Measurements from ENCODE around the gene NKAIN1. TPM values are rescaled to one million over a fixed set of nuclear protein-coding genes. Genes with fewer than 3 reads are reported as not detected.

Gene NKAIN1
- polyA plus RNA-seq, 2 of the 4 experiments (the other 2 are of a cell fraction): 0.74 to 0.80 TPM

GRCh38 chr1:31155216-31155806 lies 84.4 kb downstream of the NKAIN1 start:
- H3K4me1 ChIP-seq: peaks cover 19% of the 10 kb centered on the region; the same call in 2 of the 3 replicates
- 0 out of 3 replicates have a peak, but pooled peaks cover 2% of the 10 kb centered on the region for H3K9me3 ChIP-seq
- H3K27ac ChIP-seq: peak overlapping the region; percentile 89 to 99
- H3K4me3 ChIP-seq: peak overlapping the region; percentile 50
- ChIA-PET POLR2A (interaction anchor here (0.6 to 1.0 kb wide), 4 partner anchors 11 to 174 kb away, joined by 3 to 9 read pairs (median 3); no protein-coding TSS in a partner anchor), CTCF (interaction anchor here (1.3 kb wide), 1 partner anchor 11 kb away, joined by 3 read pairs; no protein-coding TSS in a partner anchor)
- peak; percentile 92 for TF ChIP-seq MAX (IDR thresholded peaks at IDR 0.05)
- no peak for TF ChIP-seq RCOR1 (IDR thresholded peaks at IDR 0.05; ENCODE audit: low read depth, low read length)
- TF ChIP-seq CEBPB (IDR thresholded peaks at IDR 0.05): no peak
- TF ChIP-seq PHF8 (IDR thresholded peaks at IDR 0.05; ENCODE audit: borderline replicate concordance, low read depth): peak; percentile 23; the same call in 1 of the 2 replicates
- peak in 1 of 2 experiments; percentile 48; a peak in 3 of 5 replicates for TF ChIP-seq JUN (IDR thresholded peaks at IDR 0.05)
- no peak for TF ChIP-seq ZNF302 (CRISPR knock-in tag; IDR thresholded peaks at IDR 0.05)
- no peak for TF ChIP-seq HES2 (IDR thresholded peaks at IDR 0.05)
- peak; percentile 52; the same call in 1 of the 2 replicates for TF ChIP-seq USF2 (IDR thresholded peaks at IDR 0.05)
- no peak for TF ChIP-seq GATA3 (IDR thresholded peaks at IDR 0.05; ENCODE audit: borderline replicate concordance)
- TF ChIP-seq HOXA7 (CRISPR knock-in tag; IDR thresholded peaks at IDR 0.05): peak; percentile 80
- TF ChIP-seq POLR2A (IDR thresholded peaks at IDR 0.05; ENCODE audit: low read length): peak; percentile 34
- peak; percentile 89 for TF ChIP-seq MYC (IDR thresholded peaks at IDR 0.05; ENCODE audit: borderline replicate concordance, low read length)
- TF ChIP-seq BCL3 (IDR thresholded peaks at IDR 0.05): 0 out of 3 replicates have a peak, but pooled peaks have one; percentile 15
- no peak for TF ChIP-seq MAFK (IDR thresholded peaks at IDR 0.05; ENCODE audit: partially characterized antibody)
- no peak for TF ChIP-seq CBX8 (IDR thresholded peaks at IDR 0.05)
- peak; percentile 19; the same call in 2 of the 3 replicates for TF ChIP-seq SMC3 (IDR thresholded peaks at IDR 0.05)
- peak; percentile 68; the same call in 1 of the 2 replicates for TF ChIP-seq FOSB (CRISPR knock-in tag; IDR thresholded peaks at IDR 0.05)
- no peak for TF ChIP-seq RARB (CRISPR knock-in tag; IDR thresholded peaks at IDR 0.05)
- TF ChIP-seq RAD21 (conservative IDR thresholded peaks at IDR 0.05 in 1 of 2, IDR thresholded peaks at IDR 0.05 in 1 of 2): peak in 1 of 2 experiments; percentile 15; a peak in 1 of 5 replicates
- TF ChIP-seq BHLHE40 (IDR thresholded peaks at IDR 0.05; ENCODE audit: low read depth, low read length): no peak
- no peak for TF ChIP-seq CHD4 (IDR thresholded peaks at IDR 0.05; ENCODE audit: borderline replicate concordance)
- peak; percentile 58; the same call in 1 of the 2 replicates for TF ChIP-seq TFCP2L1 (CRISPR knock-in tag; IDR thresholded peaks at IDR 0.05)
- peak; percentile 45; the same call in 1 of the 2 replicates for TF ChIP-seq TP53 (CRISPR knock-in tag; IDR thresholded peaks at IDR 0.05)
- TF ChIP-seq RFX5 (IDR thresholded peaks at IDR 0.05): no peak
- WGBS (ENCODE audit: missing lambda C conversion rate): 11% methylated on average over 1 of the region's 46 CpGs
- peak; percentile 92 for ATAC-seq
- peak overlapping the region; percentile 89 for H3K4me2 ChIP-seq
- no peak for FAIRE-seq
- DNase-seq (ENCODE audit: low read depth in 1 of 2, low spot score in 1 of 2): peak; percentile 43 to 82

GRCh38 chr1:31154632-31155215 lies 85.0 kb downstream of the NKAIN1 start:
- DNase-seq (ENCODE audit: low read depth in 1 of 2, low spot score in 1 of 2): peak; percentile 48 to 80
- ChIA-PET CTCF (interaction anchor here (0.9 to 1.3 kb wide), 2 partner anchors 11 to 18 kb away, joined by 3 read pairs; no protein-coding TSS in a partner anchor), POLR2A (interaction anchor here (0.6 to 1.2 kb wide), 5 partner anchors 89 to 175 kb away, joined by 3 to 9 read pairs (median 3); partner anchors contain the start of gene PUM1)
- peak; percentile 84 for ATAC-seq
- peak in 1 of 2 experiments; percentile 70; a peak in 3 of 5 replicates for TF ChIP-seq JUN (IDR thresholded peaks at IDR 0.05)
- TF ChIP-seq CBX2 (IDR thresholded peaks at IDR 0.05; ENCODE audit: borderline replicate concordance, low read depth): no peak
- TF ChIP-seq REST (IDR thresholded peaks at IDR 0.05): no peak
- TF ChIP-seq SMC3 (IDR thresholded peaks at IDR 0.05): 0 out of 3 replicates have a peak, but pooled peaks have one; percentile 15
- TF ChIP-seq JUNB (IDR thresholded peaks at IDR 0.05): no peak
- TF ChIP-seq POLR2A (IDR thresholded peaks at IDR 0.05; ENCODE audit: low read length): peak; percentile 35
- TF ChIP-seq PHF8 (IDR thresholded peaks at IDR 0.05; ENCODE audit: borderline replicate concordance, low read depth): peak; percentile 50; the same call in 1 of the 2 replicates
- no peak for TF ChIP-seq RAD21 (conservative IDR thresholded peaks at IDR 0.05 in 1 of 2, IDR thresholded peaks at IDR 0.05 in 1 of 2)
- FAIRE-seq: no peak
- WGBS (ENCODE audit: missing lambda C conversion rate): 2% methylated on average over 4 of the region's 51 CpGs
- Histone ChIP-seq H3K4me2 (peak overlapping the region; percentile 89), H3K9me3 (0 out of 3 replicates have a peak, but pooled peaks cover 2% of the 10 kb centered on the region), H3K27ac (peak overlapping the region; percentile 89 to 99), H3K4me3 (peak overlapping the region; percentile 50), H3K4me1 (peaks cover 19% of the 10 kb centered on the region; the same call in 2 of the 3 replicates)

All from A549 (cell line).